Activated CD4-positive, alpha-beta T cell treated with anti-CD3 and anti-CD28 coated beads for 36 hours (primary cell): ENCODE data around the gene GABRP. TPM values are rescaled to one million over a fixed set of nuclear protein-coding genes. Genes with fewer than 3 reads are reported as not detected.

ENCODE experiments used
- ATAC-seq: fragments of 200-7000 bp; cut with Tn5 transposase; one replicate; pipeline ENCODE4 v1.10.0; 2021; ENCODE audit warnings: mild to moderate bottlenecking, moderate library complexity
- CTCF ChIA-PET: fragments of 350-600 bp; sonication (Branson Sonifier 250); formaldehyde crosslinking; loops from one replicate; lab custom pipeline; 2021; ENCODE audit warnings: antibody characterized with exemption; lab: Charles Lee
- POLR2A ChIA-PET: fragments of 350-600 bp; sonication (Branson Sonifier 250); formaldehyde crosslinking; loops from one replicate; lab custom pipeline; 2021; ENCODE audit warnings: antibody characterized with exemption, inconsistent platforms; lab: Charles Lee
- DNase-seq: peaks from one replicate; pipeline ENCODE4 v3.0.0-alpha.2; 2020
- H3K27ac Mint-ChIP-seq: one replicate; pipeline ENCODE4 v1.8.0; 2021; ENCODE audit warnings: mixed read lengths
- H3K27me3 Mint-ChIP-seq: one replicate; pipeline ENCODE4 v1.8.0; 2021; ENCODE audit warnings: mixed read lengths
- H3K36me3 Mint-ChIP-seq: one replicate; pipeline ENCODE4 v1.8.0; 2021; ENCODE audit warnings: low read depth, mixed read lengths
- H3K4me1 Mint-ChIP-seq: one replicate; pipeline ENCODE4 v1.8.0; 2021; ENCODE audit warnings: mixed read lengths
- H3K4me3 Mint-ChIP-seq: one replicate; pipeline ENCODE4 v1.8.0; 2021; ENCODE audit warnings: mild to moderate bottlenecking, moderate library complexity, mixed read lengths
- H3K9me3 Mint-ChIP-seq: one replicate; pipeline ENCODE4 v1.8.0; 2021; ENCODE audit warnings: low read depth, mixed read lengths
- intact Hi-C, 2 experiments: fragments of 100-400 bp; cut with DNase I in 1 of 2; cut with micrococcal nuclease in 1 of 2; formaldehyde crosslinking; loops; one replicate each; pipeline versions ENCODE4 v1.14.2 to v1.15.1; 2022 to 2024; cut with DNase I, micrococcal nuclease
- total RNA-seq, 2 experiments: library from RNA; stranded (reverse); gene quantifications; one replicate each; pipeline ENCODE4 v1.2.3, GENCODE V29; 2021

GABRP gene
- total RNA-seq, 2 experiments from 2014 or later, result not detected

DNA sequence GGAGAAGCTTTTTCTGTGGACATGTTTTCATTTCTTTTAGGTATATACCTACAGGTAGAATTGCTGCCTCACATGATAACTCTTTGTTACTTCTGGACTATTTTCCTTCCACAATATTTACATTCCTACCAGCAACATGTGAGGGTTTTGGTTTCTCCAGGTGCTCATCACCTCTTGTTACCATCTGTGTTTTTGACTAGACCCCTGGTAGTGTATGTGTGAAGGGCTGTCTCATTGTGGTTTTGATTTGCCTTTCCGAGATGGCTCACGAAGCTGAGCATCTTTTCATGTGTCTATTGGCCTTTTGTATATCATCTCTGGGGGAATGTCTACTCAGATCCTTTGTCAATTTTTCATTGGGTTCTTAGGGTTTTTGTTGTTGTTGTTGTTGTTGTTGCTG lies 61.1 kb downstream of the GABRP start:
- H3K27ac Mint-ChIP-seq, result no peak overlapping the region
- H3K9me3 Mint-ChIP-seq, result no peaks in the 10 kb centered on the region
- H3K4me3 Mint-ChIP-seq, result no peak overlapping the region
- intact Hi-C loops, result no loop called here
- no peak for ATAC-seq
- H3K4me1 Mint-ChIP-seq, result no peaks in the 10 kb centered on the region
- ChIA-PET POLR2A (no interaction called here), CTCF (no interaction called here)
- no peaks in the 10 kb centered on the region for H3K36me3 Mint-ChIP-seq
- no peak for DNase-seq
- H3K27me3 Mint-ChIP-seq, result peaks cover 14% of the 10 kb centered on the region

DNA sequence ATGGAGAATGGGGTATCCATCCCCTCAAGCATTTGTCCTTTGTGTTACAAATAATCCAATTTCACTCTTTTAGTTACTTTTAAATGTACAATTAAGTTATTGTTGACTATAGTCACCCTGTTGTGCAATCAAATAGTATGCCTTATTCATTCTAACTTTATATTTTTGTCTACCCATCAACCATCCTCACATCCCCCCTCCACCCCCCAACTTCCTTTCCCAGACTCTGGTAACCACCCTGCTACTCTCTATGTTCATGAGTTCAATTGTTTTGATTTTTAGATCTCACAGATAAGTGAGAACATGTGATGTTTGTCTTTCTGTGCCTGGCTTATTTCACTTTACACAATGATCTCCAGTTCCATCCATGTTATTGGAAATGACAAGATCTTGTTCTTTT lies 62.9 kb downstream of the GABRP start:
- ATAC-seq, result no peak

DNA sequence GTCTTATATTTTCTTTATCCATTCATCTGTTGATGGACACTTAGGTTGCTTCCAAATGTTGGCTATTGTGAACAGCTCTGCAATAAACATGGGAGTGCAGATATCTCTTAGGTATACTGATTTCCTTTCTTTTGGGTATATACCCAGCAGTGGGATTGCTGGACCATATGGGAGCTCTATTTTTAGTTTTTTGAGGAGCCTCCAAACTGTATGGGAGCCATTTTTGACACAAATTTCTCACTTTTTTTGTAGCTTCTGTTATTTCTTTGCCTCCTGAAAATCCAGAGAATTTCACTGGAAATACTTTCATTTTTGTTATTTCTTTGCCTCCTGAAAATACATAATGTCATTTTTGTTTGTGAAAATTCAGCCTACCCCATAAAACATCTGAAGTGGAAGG lies 63.3 kb downstream of the GABRP start:
- ATAC-seq, result no peak
- Mint-ChIP-seq H3K4me1 (no peaks in the 10 kb centered on the region), H3K36me3 (no peaks in the 10 kb centered on the region), H3K9me3 (no peaks in the 10 kb centered on the region), H3K4me3 (no peak overlapping the region), H3K27me3 (peaks cover 16% of the 10 kb centered on the region), H3K27ac (no peak overlapping the region)
- no peak for DNase-seq
- ChIA-PET CTCF (interaction anchor here (0.6 kb wide), 1 partner anchor 54 kb away, joined by 3 read pairs; no protein-coding TSS in a partner anchor), POLR2A (no interaction called here)
- intact Hi-C loops, result no loop called here

More for the DNA sequence above, 62.9 kb downstream of the GABRP start:
- POLR2A ChIA-PET, result no interaction called here
- H3K36me3 Mint-ChIP-seq, result no peaks in the 10 kb centered on the region
- no peak for DNase-seq
- H3K4me3 Mint-ChIP-seq, result no peak overlapping the region
- intact Hi-C loops, result no loop called here
- H3K27me3 Mint-ChIP-seq, result peaks cover 17% of the 10 kb centered on the region
- H3K9me3 Mint-ChIP-seq, result no peaks in the 10 kb centered on the region
- no peaks in the 10 kb centered on the region for H3K4me1 Mint-ChIP-seq
- no peak overlapping the region for H3K27ac Mint-ChIP-seq
- CTCF ChIA-PET, result interaction anchor here (0.6 kb wide), 1 partner anchor 54 kb away, joined by 3 read pairs; no protein-coding TSS in a partner anchor

DNA sequence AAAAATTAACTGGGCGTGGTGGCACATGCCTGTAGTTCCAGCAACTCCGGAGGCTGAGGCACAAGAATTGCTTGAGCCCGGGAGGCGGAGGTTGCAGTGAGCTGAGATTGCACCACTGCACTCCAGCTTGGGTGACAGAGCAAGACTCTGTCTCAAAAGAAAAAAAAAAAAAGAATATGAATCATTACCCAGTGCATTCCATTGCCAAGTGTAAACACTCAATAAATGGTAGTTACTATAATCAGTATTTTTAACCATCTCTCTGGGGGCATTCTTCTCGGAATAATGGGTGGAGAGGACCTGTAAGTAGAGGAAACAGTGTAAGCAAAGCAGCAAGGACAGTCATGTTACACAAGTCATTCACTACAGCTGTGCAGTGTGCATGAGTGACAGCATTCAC lies 64.5 kb downstream of the GABRP start:
- no peak overlapping the region for H3K27ac Mint-ChIP-seq
- ChIA-PET POLR2A (no interaction called here), CTCF (no interaction called here)
- no peak for ATAC-seq
- DNase-seq, result no peak
- H3K36me3 Mint-ChIP-seq, result no peaks in the 10 kb centered on the region
- intact Hi-C loops, result no loop called here
- H3K4me3 Mint-ChIP-seq, result no peak overlapping the region
- H3K9me3 Mint-ChIP-seq, result no peaks in the 10 kb centered on the region
- H3K4me1 Mint-ChIP-seq, result no peaks in the 10 kb centered on the region
- peaks cover 16% of the 10 kb centered on the region for H3K27me3 Mint-ChIP-seq

DNA sequence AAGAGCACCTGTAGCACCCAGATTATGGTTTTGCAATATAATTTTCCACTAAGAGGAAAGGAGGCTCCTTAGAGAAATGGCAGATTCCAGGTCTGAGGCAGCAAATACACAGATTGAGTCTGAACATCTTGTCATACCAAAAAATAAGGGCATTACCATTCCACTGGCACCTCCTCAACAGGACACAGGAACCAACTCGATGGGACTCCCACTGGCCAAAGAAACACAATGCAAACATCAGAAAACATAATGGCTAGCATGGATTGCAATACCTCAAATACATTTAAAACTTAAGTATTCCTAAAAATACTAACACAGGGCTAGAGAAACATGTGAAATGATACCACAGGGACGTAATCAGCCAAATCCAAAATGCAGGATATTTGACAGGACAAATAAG lies 65.8 kb downstream of the GABRP start:
- POLR2A ChIA-PET, result no interaction called here
- ATAC-seq (no peak), DNase-seq (no peak)
- CTCF ChIA-PET, result no interaction called here
- Mint-ChIP-seq H3K9me3 (no peaks in the 10 kb centered on the region), H3K4me3 (no peak overlapping the region), H3K4me1 (no peaks in the 10 kb centered on the region), H3K27me3 (peaks cover 16% of the 10 kb centered on the region), H3K27ac (no peak overlapping the region), H3K36me3 (no peaks in the 10 kb centered on the region)
- intact Hi-C loops, result no loop called here

DNA sequence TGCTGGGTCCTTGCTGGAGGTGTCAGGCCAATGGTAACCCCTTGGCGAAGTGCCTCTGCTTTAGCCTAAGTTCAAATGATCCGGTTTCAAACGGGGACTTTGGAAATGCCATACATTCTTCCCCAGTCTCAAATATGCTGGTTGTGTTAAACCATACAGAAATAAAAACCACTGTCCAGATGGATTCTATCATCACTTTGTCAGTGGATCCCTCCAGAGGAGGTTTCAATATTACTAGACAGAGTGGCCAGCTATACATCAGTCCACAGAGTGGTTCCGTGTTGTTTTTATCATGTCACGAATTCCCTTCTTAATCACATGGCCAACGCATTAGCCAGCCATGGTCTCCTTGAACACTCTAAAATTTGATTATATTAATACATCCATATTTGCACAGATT lies 71.0 kb downstream of the GABRP start:
- peaks cover 3% of the 10 kb centered on the region for H3K36me3 Mint-ChIP-seq
- ChIA-PET POLR2A (no interaction called here), CTCF (no interaction called here)
- H3K4me1 Mint-ChIP-seq, result no peaks in the 10 kb centered on the region
- peaks cover 8% of the 10 kb centered on the region for H3K9me3 Mint-ChIP-seq
- no peak overlapping the region for H3K27ac Mint-ChIP-seq
- H3K27me3 Mint-ChIP-seq, result peaks cover 13% of the 10 kb centered on the region
- no peak for DNase-seq
- intact Hi-C loops, result no loop called here
- no peak overlapping the region for H3K4me3 Mint-ChIP-seq
- no peak for ATAC-seq

DNA sequence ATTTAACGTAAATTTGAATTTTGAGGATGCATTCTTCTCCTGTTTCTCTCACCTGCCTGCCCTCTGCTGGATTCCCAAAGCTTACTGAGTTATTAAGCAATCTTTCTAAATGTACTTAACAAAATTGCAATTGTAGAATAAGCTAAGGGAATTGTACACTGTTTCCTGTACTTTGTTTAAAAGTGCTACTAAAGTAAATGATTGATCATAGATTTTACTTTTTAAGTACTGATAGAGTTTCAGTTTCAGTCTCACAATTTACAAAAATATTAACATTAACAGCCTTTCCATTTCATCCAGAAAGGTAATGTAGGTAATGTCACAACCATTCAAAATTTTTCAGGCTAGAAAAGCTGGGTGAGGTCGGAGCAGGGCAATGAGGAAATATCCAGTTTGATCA lies 73.5 kb downstream of the GABRP start:
- H3K9me3 Mint-ChIP-seq, result peaks cover 22% of the 10 kb centered on the region

DNA sequence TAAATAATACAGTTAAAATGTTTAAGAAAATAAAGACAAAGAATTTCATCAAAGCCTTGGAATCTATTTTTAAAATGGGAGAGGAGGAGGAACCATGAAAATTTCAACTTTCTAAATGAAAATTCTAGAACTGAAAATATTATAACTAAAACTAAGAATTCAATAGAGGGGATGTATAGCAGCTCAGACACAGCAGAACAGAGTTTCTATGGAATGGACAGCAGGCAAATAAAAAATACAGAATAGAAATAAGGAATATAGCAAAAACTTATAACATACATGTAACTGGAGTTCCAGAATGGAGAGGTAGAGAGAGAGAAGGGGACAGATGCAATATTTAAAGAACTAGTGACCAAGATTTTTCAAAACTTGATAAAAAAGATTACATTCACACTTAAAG lies 76.9 kb downstream of the GABRP start:
- no peak overlapping the region for H3K27ac Mint-ChIP-seq
- peaks cover 28% of the 10 kb centered on the region for H3K9me3 Mint-ChIP-seq
- intact Hi-C loops, result no loop called here
- H3K27me3 Mint-ChIP-seq, result peaks cover 39% of the 10 kb centered on the region
- ATAC-seq, result no peak
- H3K36me3 Mint-ChIP-seq, result peaks cover 14% of the 10 kb centered on the region
- CTCF ChIA-PET, result interaction anchor here (0.7 kb wide), 1 partner anchor 1419 kb away, joined by 3 read pairs; no protein-coding TSS in a partner anchor
- POLR2A ChIA-PET, result no interaction called here
- H3K4me3 Mint-ChIP-seq, result no peak overlapping the region
- H3K4me1 Mint-ChIP-seq, result peaks cover 6% of the 10 kb centered on the region
- no peak for DNase-seq

More for the DNA sequence above, 73.5 kb downstream of the GABRP start:
- no peak overlapping the region for H3K27ac Mint-ChIP-seq
- CTCF ChIA-PET, result no interaction called here
- POLR2A ChIA-PET, result no interaction called here
- DNase-seq (no peak), ATAC-seq (no peak)
- intact Hi-C loops, result no loop called here
- peaks cover 6% of the 10 kb centered on the region for H3K4me1 Mint-ChIP-seq
- H3K4me3 Mint-ChIP-seq, result no peak overlapping the region
- peaks cover 20% of the 10 kb centered on the region for H3K27me3 Mint-ChIP-seq
- peaks cover 14% of the 10 kb centered on the region for H3K36me3 Mint-ChIP-seq

DNA sequence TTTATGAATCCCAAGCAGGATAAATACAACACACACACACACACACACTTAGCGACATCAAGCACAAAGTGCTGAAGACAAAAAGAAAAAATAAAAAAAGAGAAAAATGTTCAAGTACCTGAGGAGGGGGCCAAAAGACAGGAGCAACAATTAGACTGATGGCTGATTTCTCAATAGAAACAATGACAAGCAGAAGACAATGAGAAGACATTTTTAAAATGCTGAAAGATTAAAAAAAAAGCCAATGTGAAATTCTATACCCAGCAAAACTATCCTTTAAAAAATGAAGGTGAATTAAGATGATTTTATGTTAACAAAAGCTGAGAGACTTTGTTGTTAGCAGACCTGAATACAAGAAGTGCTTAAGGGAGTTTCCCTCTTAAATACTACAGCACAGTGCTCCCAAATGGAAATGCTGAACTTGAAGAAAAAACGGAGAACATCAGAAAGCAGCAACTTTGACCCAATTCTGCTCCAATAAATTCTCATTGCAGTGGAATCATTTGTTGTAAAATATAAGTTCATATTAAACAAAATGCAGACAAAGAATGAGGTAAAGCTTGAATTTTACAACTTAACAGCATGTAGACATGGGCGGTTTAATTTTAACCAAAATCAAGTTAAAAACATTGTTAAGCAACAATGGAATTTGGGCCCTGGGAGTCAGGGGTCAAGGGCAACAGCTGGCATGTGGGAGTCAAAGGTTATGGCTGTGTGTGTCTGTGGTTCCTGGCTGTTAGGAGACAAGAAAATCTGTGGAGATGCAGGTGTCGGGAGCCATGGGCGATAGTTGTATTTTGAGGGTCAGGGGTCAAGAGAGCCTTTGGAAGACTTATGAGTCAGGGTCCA lies 77.5 kb downstream of the GABRP start:
- DNase-seq, result no peak
- no peak overlapping the region for H3K27ac Mint-ChIP-seq
- POLR2A ChIA-PET, result interaction anchor here (0.6 kb wide), 1 partner anchor 1055 kb away, joined by 3 read pairs; no protein-coding TSS in a partner anchor
- ATAC-seq, result no peak
- H3K36me3 Mint-ChIP-seq, result peaks cover 14% of the 10 kb centered on the region
- H3K4me1 Mint-ChIP-seq, result peaks cover 6% of the 10 kb centered on the region
- intact Hi-C loops, result no loop called here
- peaks cover 41% of the 10 kb centered on the region for H3K27me3 Mint-ChIP-seq
- CTCF ChIA-PET, result interaction anchor here (0.7 kb wide), 1 partner anchor 1420 kb away, joined by 3 read pairs; no protein-coding TSS in a partner anchor
- peak overlapping the region; percentile 5 for H3K4me3 Mint-ChIP-seq
- H3K9me3 Mint-ChIP-seq, result peaks cover 28% of the 10 kb centered on the region

DNA sequence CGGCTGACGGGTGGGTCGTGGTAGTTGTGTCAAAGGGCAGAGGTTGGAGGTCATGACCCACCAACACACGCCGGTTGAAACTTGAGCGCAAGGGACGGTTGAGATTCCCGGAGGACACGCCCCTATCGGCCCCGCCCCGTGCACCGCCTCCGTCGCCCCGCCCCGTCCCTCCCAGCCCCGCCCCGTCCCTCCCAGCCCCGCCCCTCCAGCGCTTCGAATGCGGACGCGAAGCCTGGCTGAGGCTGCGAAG lies 78.1 kb downstream of the GABRP start:
- DNase-seq (peak; percentile 6), ATAC-seq (no peak)
- Mint-ChIP-seq H3K36me3 (peaks cover 14% of the 10 kb centered on the region), H3K4me1 (peaks cover 6% of the 10 kb centered on the region), H3K27ac (no peak overlapping the region), H3K4me3 (peak overlapping the region; percentile 5), H3K27me3 (peaks cover 44% of the 10 kb centered on the region), H3K9me3 (peaks cover 28% of the 10 kb centered on the region)
- POLR2A ChIA-PET, result no interaction called here
- intact Hi-C loops, result no loop called here
- CTCF ChIA-PET, result no interaction called here

DNA sequence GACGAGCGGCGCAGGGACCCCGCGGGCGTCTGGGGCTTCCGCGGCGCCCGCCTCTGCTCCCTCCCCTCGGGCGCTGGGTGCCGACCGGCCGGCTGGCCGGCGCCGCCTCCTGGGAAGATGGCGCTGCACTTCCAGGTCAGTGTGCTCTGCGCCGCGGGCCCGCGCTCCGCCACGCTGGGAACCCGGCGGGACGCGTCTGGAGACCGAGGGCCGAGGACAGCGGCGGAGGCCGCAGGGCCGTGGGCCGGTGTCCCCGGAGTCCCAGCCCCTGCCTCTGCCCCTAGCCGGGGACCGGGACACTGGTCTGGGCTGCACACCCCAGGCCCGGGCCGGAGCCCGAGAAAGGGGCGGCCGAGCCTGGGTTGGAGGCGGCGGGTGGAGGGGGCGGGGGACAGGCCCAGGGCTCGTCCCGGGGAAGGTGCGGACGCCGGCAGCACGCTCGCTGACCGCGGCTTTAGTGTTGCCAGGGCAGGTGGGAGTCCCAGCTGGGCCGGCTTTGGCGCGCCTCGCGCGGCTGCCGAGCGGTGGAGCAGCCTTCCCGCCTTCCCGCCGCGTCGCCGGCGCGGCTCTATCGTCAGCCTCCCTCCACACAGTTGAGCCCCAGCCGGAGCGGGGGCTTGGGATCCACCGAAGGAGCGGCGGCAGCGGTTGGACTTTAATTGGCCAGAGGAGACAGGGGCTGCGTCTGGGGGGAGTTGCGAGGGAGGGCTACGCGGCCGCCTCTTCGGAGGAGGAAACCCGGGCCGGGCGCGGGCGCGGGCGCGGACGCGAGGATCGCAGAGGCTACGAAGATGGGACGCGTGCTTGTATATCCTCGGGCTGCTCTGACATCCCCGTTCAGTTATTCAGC lies 78.6 kb downstream of the GABRP start, which contains the start of gene RANBP17:
TSS of gene RANBP17 (plus strand) at position 102 of the 850 bp plus-strand sequence.
- peaks cover 14% of the 10 kb centered on the region for H3K36me3 Mint-ChIP-seq
- peaks cover 44% of the 10 kb centered on the region for H3K27me3 Mint-ChIP-seq
- ChIA-PET CTCF (no interaction called here), POLR2A (no interaction called here)
- intact Hi-C loops, result no loop called here
- DNase-seq (peak; percentile 7), ATAC-seq (no peak)
- H3K4me1 Mint-ChIP-seq, result peaks cover 6% of the 10 kb centered on the region
- H3K4me3 Mint-ChIP-seq, result peak within 1 kb of the TSS; percentile 5
- H3K9me3 Mint-ChIP-seq, result peaks cover 28% of the 10 kb centered on the region
- no peak within 1 kb of the TSS for H3K27ac Mint-ChIP-seq
